Measurements from ENCODE around the gene DBH.
A peak's percentile ranks its signal among the peaks of the same experiment; 100 is the strongest.
"Not testable (repeated sequence)": the region's sequence is repeated elsewhere in the genome, so short reads cannot be mapped to it uniquely, and the experiment has no call there.

The DBH gene

GRCh38 chr9:133666387-133666786 lies 30.2 kb downstream of the DBH start:
- no peak for DNase-seq (ENCODE audit: low read depth in 2 of 2)

GRCh38 chr9:133666845-133667244 lies 30.7 kb downstream of the DBH start:
- DNase-seq (ENCODE audit: low read depth in 2 of 2): no peak

GRCh38 chr9:133667759-133668450 lies 31.7 kb downstream of the DBH start:
- no peak for DNase-seq (ENCODE audit: low read depth in 2 of 2)

- DNase-seq (ENCODE audit: low read depth in 2 of 2): no peak
These were observed 33.1 kb downstream of the DBH start for GRCh38 chr9:133669182-133669801.

GRCh38 chr9:133670466-133670865 lies 34.3 kb downstream of the DBH start:
- no peak for DNase-seq (ENCODE audit: low read depth in 2 of 2)

GRCh38 chr9:133671371-133671770 lies 35.2 kb downstream of the DBH start:
- DNase-seq (ENCODE audit: low read depth in 2 of 2): no peak

- no peak for DNase-seq (ENCODE audit: low read depth in 2 of 2)
These were observed 36.5 kb downstream of the DBH start for GRCh38 chr9:133672503-133673257.

- no peak for DNase-seq (ENCODE audit: low read depth in 2 of 2)
These were observed 37.1 kb downstream of the DBH start for GRCh38 chr9:133673258-133673655.

- DNase-seq (ENCODE audit: low read depth in 2 of 2): no peak
These were observed 37.9 kb downstream of the DBH start for GRCh38 chr9:133674091-133674490.

- not testable (repeated sequence) for DNase-seq (ENCODE audit: low read depth in 2 of 2)
These were observed 39.6 kb downstream of the DBH start for GRCh38 chr9:133675796-133676195.

GRCh38 chr9:133676450-133676849 lies 40.3 kb downstream of the DBH start:
- no peak for DNase-seq (ENCODE audit: low read depth in 2 of 2)

- no peak for DNase-seq (ENCODE audit: low read depth in 2 of 2)
These were observed 41.2 kb downstream of the DBH start for GRCh38 chr9:133677126-133678010.

GRCh38 chr9:133679056-133679455 lies 42.9 kb downstream of the DBH start:
- no peak for DNase-seq (ENCODE audit: low read depth in 2 of 2)

- DNase-seq (ENCODE audit: low read depth in 2 of 2): no peak
These were observed 43.4 kb downstream of the DBH start for GRCh38 chr9:133679466-133680061.

GRCh38 chr9:133680250-133680975 lies 44.2 kb downstream of the DBH start:
- no peak for DNase-seq (ENCODE audit: low read depth in 2 of 2)

GRCh38 chr9:133680976-133681657 lies 45.0 kb downstream of the DBH start:
- no peak for DNase-seq (ENCODE audit: low read depth in 2 of 2)

- DNase-seq (ENCODE audit: low read depth in 2 of 2): no peak
These were observed 45.6 kb downstream of the DBH start for GRCh38 chr9:133681658-133682306.

- no peak for DNase-seq (ENCODE audit: low read depth in 2 of 2)
These were observed 46.8 kb downstream of the DBH start for GRCh38 chr9:133682818-133683585.

- peak in 1 of 2 donors; percentile 30 for DNase-seq (ENCODE audit: low read depth in 2 of 2)
These were observed 47.5 kb downstream of the DBH start for GRCh38 chr9:133683586-133684120.

All from activated CD4-positive, alpha-beta T cell treated with anti-CD3 and anti-CD28 coated beads for 24 hours (primary cell).